ENCODE results near the gene CCDC188.

- TF ChIP-seq, protein P1, sequence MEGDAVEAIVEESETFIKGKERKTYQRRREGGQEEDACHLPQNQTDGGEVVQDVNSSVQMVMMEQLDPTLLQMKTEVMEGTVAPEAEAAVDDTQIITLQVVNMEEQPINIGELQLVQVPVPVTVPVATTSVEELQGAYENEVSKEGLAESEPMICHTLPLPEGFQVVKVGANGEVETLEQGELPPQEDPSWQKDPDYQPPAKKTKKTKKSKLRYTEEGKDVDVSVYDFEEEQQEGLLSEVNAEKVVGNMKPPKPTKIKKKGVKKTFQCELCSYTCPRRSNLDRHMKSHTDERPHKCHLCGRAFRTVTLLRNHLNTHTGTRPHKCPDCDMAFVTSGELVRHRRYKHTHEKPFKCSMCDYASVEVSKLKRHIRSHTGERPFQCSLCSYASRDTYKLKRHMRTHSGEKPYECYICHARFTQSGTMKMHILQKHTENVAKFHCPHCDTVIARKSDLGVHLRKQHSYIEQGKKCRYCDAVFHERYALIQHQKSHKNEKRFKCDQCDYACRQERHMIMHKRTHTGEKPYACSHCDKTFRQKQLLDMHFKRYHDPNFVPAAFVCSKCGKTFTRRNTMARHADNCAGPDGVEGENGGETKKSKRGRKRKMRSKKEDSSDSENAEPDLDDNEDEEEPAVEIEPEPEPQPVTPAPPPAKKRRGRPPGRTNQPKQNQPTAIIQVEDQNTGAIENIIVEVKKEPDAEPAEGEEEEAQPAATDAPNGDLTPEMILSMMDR (IDR thresholded peaks at IDR 0.05): no peak
- no peak for TF ChIP-seq POLR2A (IDR thresholded peaks at IDR 0.05)
Observed at GRCh38 chr22:20143883-20144665, 6.8 kb downstream of the CCDC188 start.
